ENCODE measurements around the gene ARHGEF10L. TPM values are rescaled to one million over a fixed set of nuclear protein-coding genes. Genes with fewer than 3 reads are reported as not detected.

Gene ARHGEF10L
- total RNA-seq, 1 experiment from 2014 or later = 11.2 TPM

DNA sequence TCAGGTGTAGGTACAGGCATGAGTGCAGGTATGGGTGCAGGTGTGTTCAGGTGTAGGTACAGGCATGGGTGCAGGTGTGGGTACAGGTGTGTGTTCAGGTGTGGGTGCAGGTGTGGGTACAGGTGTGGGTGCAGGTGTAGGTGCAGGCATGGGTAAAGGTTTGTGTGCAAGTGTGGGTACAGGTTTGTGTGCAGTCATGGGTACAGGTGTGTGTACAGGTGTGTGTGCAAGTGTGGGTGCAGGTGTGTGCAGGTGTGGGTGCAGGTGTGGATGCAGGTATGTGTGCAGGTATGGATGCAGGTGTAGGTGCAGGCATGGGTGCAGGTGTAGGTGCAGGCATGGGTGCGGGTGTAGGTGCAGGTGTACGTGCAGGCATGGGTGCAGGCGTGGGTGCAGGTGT is 136.2 kb downstream of the ARHGEF10L start:
- intact Hi-C loops (cut with micrococcal nuclease) = no loop called here
- Histone ChIP-seq H3K79me2 (ENCODE audit: low read length) (no peaks in the 10 kb centered on the region), H3F3A (ENCODE audit: low read length, unreplicated experiment) (no peaks in the 10 kb centered on the region), H3K4me2 (ENCODE audit: low read length) (no peak overlapping the region), H2AFZ (ENCODE audit: low read length) (no peak overlapping the region), H3K4me3 (ENCODE audit: low read length) (no peak overlapping the region), H3K4me1 (ENCODE audit: insufficient read depth, low read length) (no peaks in the 10 kb centered on the region), H3K9me3 (ENCODE audit: low read length) (no peaks in the 10 kb centered on the region), H3K9me2 (replicated peaks; ENCODE audit: low read length) (no peaks in the 10 kb centered on the region), H3K27me3 (ENCODE audit: low read length) (no peaks in the 10 kb centered on the region), H3K36me3 (ENCODE audit: low read depth, low read length) (no peaks in the 10 kb centered on the region), H3K9ac (ENCODE audit: low read length) (no peak overlapping the region), H3K27ac (ENCODE audit: low read length) (no peak overlapping the region), H4K20me1 (ENCODE audit: low read length) (no peaks in the 10 kb centered on the region)
- no peak for ATAC-seq
- TF ChIP-seq EZH2 (IDR thresholded peaks at IDR 0.05; ENCODE audit: low read length, unreplicated experiment) (no peak), EZH2phosphoT487 (IDR thresholded peaks at IDR 0.05; ENCODE audit: borderline replicate concordance, low read length) (no peak)
- TF ChIP-seq, protein P1, sequence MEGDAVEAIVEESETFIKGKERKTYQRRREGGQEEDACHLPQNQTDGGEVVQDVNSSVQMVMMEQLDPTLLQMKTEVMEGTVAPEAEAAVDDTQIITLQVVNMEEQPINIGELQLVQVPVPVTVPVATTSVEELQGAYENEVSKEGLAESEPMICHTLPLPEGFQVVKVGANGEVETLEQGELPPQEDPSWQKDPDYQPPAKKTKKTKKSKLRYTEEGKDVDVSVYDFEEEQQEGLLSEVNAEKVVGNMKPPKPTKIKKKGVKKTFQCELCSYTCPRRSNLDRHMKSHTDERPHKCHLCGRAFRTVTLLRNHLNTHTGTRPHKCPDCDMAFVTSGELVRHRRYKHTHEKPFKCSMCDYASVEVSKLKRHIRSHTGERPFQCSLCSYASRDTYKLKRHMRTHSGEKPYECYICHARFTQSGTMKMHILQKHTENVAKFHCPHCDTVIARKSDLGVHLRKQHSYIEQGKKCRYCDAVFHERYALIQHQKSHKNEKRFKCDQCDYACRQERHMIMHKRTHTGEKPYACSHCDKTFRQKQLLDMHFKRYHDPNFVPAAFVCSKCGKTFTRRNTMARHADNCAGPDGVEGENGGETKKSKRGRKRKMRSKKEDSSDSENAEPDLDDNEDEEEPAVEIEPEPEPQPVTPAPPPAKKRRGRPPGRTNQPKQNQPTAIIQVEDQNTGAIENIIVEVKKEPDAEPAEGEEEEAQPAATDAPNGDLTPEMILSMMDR (conservative IDR thresholded peaks at IDR 0.05; ENCODE audit: low read depth, low read length) = no peak
- POLR2A ChIA-PET (ENCODE audit: unreplicated experiment) = no interaction called here
- no TSS peak for BruUV-seq (replicated peaks)
- CTCF ChIA-PET = no interaction called here
- DNase-seq = no peak

DNA sequence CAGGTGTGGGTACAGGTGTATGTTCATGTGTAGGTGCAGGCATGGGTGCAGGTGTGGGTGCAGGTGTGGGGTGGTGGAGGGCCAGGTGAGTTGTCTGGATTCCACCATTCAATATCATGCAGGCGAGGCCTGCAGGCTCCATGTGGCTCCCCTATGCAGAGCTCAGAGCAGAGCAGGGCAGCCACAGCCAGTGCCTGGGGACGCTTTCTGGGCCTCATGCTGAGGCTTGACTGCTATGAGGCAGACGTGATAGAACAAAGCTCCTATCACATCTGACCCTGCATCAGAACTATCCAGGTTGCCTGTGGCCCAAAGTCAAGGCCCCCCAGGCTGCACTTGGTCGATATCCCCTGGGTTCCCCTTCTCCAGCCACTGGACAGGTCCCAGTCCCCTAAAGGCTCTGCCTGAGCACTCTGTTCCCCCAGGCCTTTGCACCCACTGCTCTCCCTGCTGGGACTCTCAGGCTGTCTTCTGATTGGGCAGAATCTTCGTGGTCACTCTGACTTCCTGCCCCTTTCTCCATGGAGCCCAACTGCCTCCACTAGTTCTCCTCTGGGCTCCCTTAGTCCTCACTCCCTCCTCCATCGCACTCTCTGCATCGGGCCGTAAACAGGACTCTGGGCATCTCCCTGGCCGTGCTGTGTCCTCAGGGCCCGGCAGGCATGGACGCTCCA is 137.0 kb downstream of the ARHGEF10L start:
- TF ChIP-seq, protein P1 (conservative IDR thresholded peaks at IDR 0.05; ENCODE audit: low read depth, low read length) = no peak
- TF ChIP-seq EZH2 (IDR thresholded peaks at IDR 0.05; ENCODE audit: low read length, unreplicated experiment) = no peak
- TF ChIP-seq EZH2phosphoT487 (IDR thresholded peaks at IDR 0.05; ENCODE audit: borderline replicate concordance, low read length) = no peak
- Histone ChIP-seq H3K27me3 (ENCODE audit: low read length) (no peaks in the 10 kb centered on the region), H3K9me2 (replicated peaks; ENCODE audit: low read length) (no peaks in the 10 kb centered on the region), H3K9ac (ENCODE audit: low read length) (no peak overlapping the region), H3K4me1 (ENCODE audit: insufficient read depth, low read length) (no peaks in the 10 kb centered on the region), H3K4me3 (ENCODE audit: low read length) (no peak overlapping the region), H3K4me2 (ENCODE audit: low read length) (no peak overlapping the region), H4K20me1 (ENCODE audit: low read length) (no peaks in the 10 kb centered on the region), H3K9me3 (ENCODE audit: low read length) (no peaks in the 10 kb centered on the region), H3K79me2 (ENCODE audit: low read length) (no peaks in the 10 kb centered on the region), H3K36me3 (ENCODE audit: low read depth, low read length) (no peaks in the 10 kb centered on the region), H3K27ac (ENCODE audit: low read length) (no peak overlapping the region), H2AFZ (ENCODE audit: low read length) (no peak overlapping the region), H3F3A (ENCODE audit: low read length, unreplicated experiment) (no peaks in the 10 kb centered on the region)
- ATAC-seq (no peak), DNase-seq (no peak)
- BruUV-seq (replicated peaks) = no TSS peak
- ChIA-PET CTCF (no interaction called here), POLR2A (ENCODE audit: unreplicated experiment) (no interaction called here)
- intact Hi-C loops (cut with micrococcal nuclease) = no loop called here

DNA sequence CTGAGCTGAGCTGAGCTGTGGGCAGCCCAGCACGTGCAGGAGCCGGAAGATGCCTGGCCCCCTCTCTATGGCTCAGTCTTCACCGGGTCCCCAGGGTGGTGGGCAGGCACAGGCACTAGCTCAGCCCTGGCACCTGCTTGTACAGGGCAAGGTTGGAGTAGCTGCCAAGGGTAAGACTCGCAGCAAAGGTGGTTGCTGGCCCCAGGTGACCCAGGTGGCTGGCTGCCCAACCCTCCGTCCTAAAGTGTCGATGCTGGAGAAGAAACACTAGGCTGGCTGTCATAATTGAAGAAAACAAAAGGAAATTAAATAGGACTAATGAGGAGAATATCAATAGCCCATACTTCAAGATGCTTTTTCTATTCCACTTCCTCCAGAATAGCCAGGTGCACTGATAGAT is 138.5 kb downstream of the ARHGEF10L start:
- ChIA-PET POLR2A (ENCODE audit: unreplicated experiment) (no interaction called here), CTCF (no interaction called here)
- Histone ChIP-seq H3K4me1 (ENCODE audit: insufficient read depth, low read length) (no peaks in the 10 kb centered on the region), H3K4me3 (ENCODE audit: low read length) (no peak overlapping the region), H2AFZ (ENCODE audit: low read length) (no peak overlapping the region), H3K4me2 (ENCODE audit: low read length) (no peak overlapping the region), H4K20me1 (ENCODE audit: low read length) (no peaks in the 10 kb centered on the region), H3K9me2 (replicated peaks; ENCODE audit: low read length) (no peaks in the 10 kb centered on the region), H3K79me2 (ENCODE audit: low read length) (no peaks in the 10 kb centered on the region), H3K27ac (ENCODE audit: low read length) (no peak overlapping the region), H3K9ac (ENCODE audit: low read length) (no peak overlapping the region), H3K27me3 (ENCODE audit: low read length) (no peaks in the 10 kb centered on the region), H3K9me3 (ENCODE audit: low read length) (no peaks in the 10 kb centered on the region), H3F3A (ENCODE audit: low read length, unreplicated experiment) (no peaks in the 10 kb centered on the region), H3K36me3 (ENCODE audit: low read depth, low read length) (no peaks in the 10 kb centered on the region)
- DNase-seq = no peak
- TF ChIP-seq EZH2 (IDR thresholded peaks at IDR 0.05; ENCODE audit: low read length, unreplicated experiment) (no peak), EZH2phosphoT487 (IDR thresholded peaks at IDR 0.05; ENCODE audit: borderline replicate concordance, low read length) (no peak)
- TF ChIP-seq, protein P1 (conservative IDR thresholded peaks at IDR 0.05; ENCODE audit: low read depth, low read length) = no peak
- intact Hi-C loops (cut with micrococcal nuclease) = no loop called here
- no TSS peak for BruUV-seq (replicated peaks)
- no peak for ATAC-seq

All from PC-3 (cell line).